ENCODE measurements around the gene EPHB6.

EPHB6 gene

GRCh38 chr7:142894985-142895593, 40.2 kb downstream of the EPHB6 start:
- no peak for DNase-seq (ENCODE audit: low read depth in 1 of 2, low spot score in 1 of 2)

GRCh38 chr7:142896151-142896550, 41.3 kb downstream of the EPHB6 start:
- DNase-seq (ENCODE audit: low read depth in 1 of 2, low spot score in 1 of 2) = no peak

GRCh38 chr7:142896741-142897379, 42.0 kb downstream of the EPHB6 start:
- DNase-seq (ENCODE audit: low read depth in 1 of 2, low spot score in 1 of 2) = no peak

GRCh38 chr7:142897691-142898090, 42.8 kb downstream of the EPHB6 start:
- no peak for DNase-seq (ENCODE audit: low read depth in 1 of 2, low spot score in 1 of 2)

GRCh38 chr7:142898377-142899170, 43.7 kb downstream of the EPHB6 start:
- no peak for DNase-seq (ENCODE audit: low read depth in 1 of 2, low spot score in 1 of 2)

GRCh38 chr7:142899661-142900060, 44.8 kb downstream of the EPHB6 start:
- no peak for DNase-seq (ENCODE audit: low read depth in 1 of 2, low spot score in 1 of 2)

- DNase-seq (ENCODE audit: low read depth in 1 of 2, low spot score in 1 of 2) = no peak
Observed at GRCh38 chr7:142901426-142902259, 46.8 kb downstream of the EPHB6 start.

- no peak for DNase-seq (ENCODE audit: low read depth in 1 of 2, low spot score in 1 of 2)
Observed at GRCh38 chr7:142904128-142904527, 49.3 kb downstream of the EPHB6 start.

- no peak for DNase-seq (ENCODE audit: low read depth in 1 of 2, low spot score in 1 of 2)
Observed at GRCh38 chr7:142905759-142906158, 50.9 kb downstream of the EPHB6 start.

- no peak for DNase-seq (ENCODE audit: low read depth in 1 of 2, low spot score in 1 of 2)
Observed at GRCh38 chr7:142906643-142907042, 51.8 kb downstream of the EPHB6 start.

GRCh38 chr7:142908290-142908689, 53.4 kb downstream of the EPHB6 start:
- no peak for DNase-seq (ENCODE audit: low read depth in 1 of 2, low spot score in 1 of 2)

- DNase-seq (ENCODE audit: low read depth in 1 of 2, low spot score in 1 of 2) = no peak
Observed at GRCh38 chr7:142908921-142909890, 54.3 kb downstream of the EPHB6 start.

GRCh38 chr7:142910031-142910433, 55.2 kb downstream of the EPHB6 start:
- no peak for DNase-seq (ENCODE audit: low read depth in 1 of 2, low spot score in 1 of 2)

GRCh38 chr7:142910481-142910880, 55.6 kb downstream of the EPHB6 start:
- DNase-seq (ENCODE audit: low read depth in 1 of 2, low spot score in 1 of 2) = no peak

- DNase-seq (ENCODE audit: low read depth in 1 of 2, low spot score in 1 of 2) = no peak
Observed at GRCh38 chr7:142913051-142913450, 58.2 kb downstream of the EPHB6 start.

GRCh38 chr7:142913566-142913965, 58.7 kb downstream of the EPHB6 start:
- DNase-seq (ENCODE audit: low read depth in 1 of 2, low spot score in 1 of 2) = no peak

- no peak for DNase-seq (ENCODE audit: low read depth in 1 of 2, low spot score in 1 of 2)
Observed at GRCh38 chr7:142914121-142914520, 59.2 kb downstream of the EPHB6 start.

- DNase-seq (ENCODE audit: low read depth in 1 of 2, low spot score in 1 of 2) = no peak
Observed at GRCh38 chr7:142915315-142915714, 60.4 kb downstream of the EPHB6 start.

GRCh38 chr7:142916508-142916907, 61.6 kb downstream of the EPHB6 start:
- DNase-seq (ENCODE audit: low read depth in 1 of 2, low spot score in 1 of 2) = no peak

GRCh38 chr7:142917447-142917846, 62.6 kb downstream of the EPHB6 start:
- no peak for DNase-seq (ENCODE audit: low read depth in 1 of 2, low spot score in 1 of 2)
